GM19395 (cell line): ENCODE measurements around the gene NCOA3.

Experiments
- ATAC-seq: cut with Tn5 transposase; IDR thresholded peaks from one replicate; pipeline ENCODE4 v1.9.1; 2021; ENCODE audit warnings: mild to moderate bottlenecking, moderate library complexity; ENCODE audit not compliant: unreplicated experiment

NCOA3 gene

GRCh38 chr20:47696856-47697255 lies 195.2 kb downstream of the NCOA3 start:
- ATAC-seq = no peak

DNA sequence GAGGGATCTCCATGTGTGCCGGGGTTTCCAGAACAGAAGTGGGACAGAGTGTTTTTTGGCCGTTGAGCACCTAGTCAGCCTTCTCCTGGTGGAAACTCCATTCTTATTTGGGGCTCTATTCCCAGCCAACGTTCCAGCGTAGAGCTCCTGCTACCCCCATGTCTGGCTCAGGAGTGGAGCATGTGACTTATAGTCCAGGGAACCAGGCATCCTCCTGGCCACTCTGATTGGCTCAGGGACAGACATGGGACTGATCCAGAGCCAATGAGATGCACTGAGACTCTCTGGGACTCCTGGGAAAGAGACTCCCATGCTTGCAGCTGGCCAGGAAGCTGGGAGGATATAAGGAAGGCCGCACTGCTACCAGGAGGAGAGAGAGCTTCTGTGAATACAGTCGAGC lies 196.5 kb downstream of the NCOA3 start:
- no peak for ATAC-seq

GRCh38 chr20:47699818-47700217 lies 198.1 kb downstream of the NCOA3 start:
- ATAC-seq = no peak

DNA sequence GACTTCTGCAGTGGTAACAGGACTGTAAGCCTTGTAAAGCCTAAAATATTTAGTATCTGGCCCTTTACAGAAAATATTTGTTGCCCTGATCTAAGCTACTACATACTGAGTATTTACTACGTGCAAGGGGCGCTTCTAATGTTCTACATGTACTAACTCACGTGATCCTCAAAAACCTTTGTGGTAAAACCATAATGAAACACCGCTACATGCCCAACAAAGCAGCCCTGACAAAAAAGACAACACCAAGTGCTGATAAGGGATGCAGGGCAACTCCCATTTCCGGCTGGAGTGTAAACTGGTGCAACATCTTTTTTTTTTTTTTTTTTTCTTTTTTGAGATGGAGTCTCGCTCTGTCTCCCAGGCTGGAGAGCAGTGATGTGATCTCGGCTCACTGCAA lies 198.6 kb downstream of the NCOA3 start:
- no peak for ATAC-seq

DNA sequence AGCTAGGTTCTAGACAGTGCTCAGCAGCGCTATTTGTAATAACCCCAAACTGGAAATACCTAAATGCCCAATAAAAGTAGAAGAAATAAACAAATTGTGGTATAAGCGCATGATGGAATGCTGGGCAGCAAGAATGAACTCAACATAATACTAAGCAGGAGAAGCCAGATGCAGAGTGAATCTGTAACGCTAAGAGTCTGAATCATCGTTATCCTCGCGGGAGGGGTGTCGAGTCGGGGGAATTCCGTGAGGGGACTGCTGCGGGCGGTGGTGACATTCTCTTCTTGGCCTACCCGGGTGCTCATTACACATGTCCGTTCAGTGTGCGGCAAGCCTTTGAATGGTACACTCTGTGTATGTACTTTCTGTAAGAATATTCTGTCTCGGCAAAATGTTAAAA lies 199.9 kb downstream of the NCOA3 start:
- ATAC-seq = no peak

DNA sequence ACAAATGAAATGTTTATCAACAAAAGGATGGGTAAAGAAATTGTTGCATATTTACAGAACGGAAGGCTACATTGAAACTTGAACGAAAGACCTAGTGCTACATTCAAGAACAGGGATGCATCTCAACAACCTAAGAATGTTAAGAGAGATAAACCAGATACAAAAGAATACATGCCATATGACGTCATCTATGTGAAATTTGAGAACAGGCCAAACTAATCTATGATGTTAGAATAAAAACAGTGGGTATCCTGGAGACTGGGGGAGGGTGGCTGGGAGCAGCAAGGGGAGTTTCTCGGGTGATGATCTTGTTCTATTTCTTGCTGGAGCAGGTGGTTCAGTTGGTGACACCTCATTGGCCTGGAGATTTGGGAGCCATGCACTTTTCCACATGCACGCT lies 202.1 kb downstream of the NCOA3 start:
- ATAC-seq = no peak

DNA sequence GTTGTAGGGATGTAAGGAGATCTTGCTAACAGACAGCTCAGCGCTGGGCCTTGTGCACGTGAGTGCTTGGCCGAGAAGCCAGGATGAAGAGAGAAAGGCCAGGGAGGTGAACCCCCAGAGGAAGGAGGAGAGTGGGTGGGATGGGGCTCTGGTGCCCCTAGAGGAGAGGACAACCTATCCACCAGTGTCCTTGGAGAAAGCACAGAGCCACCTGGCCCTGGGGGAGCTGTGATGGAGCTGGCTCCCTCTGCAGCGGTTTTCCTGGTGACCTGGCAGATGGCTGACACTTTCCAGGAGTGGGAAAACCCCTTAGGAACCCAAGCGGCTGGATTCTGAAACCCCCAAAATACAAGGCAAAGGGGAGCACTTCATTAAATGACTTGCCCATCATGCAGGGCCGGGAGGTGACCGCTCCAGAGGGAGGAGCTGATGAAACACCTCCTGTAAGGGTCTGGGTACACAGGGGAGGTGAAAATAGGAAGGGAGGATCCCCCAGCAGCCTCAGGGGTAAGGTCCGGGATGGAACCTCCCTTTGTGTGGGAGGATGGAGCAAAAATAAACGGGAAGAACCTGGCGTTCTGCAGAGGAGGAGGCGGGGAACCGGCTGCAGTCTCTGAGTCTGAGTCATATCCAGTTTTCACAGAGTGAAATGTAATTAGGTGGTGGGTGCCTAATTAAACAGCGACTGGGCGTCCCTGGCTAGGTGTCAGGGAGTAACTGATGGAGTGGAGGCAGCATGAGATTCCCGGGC lies 203.2 kb downstream of the NCOA3 start:
- ATAC-seq = no peak

DNA sequence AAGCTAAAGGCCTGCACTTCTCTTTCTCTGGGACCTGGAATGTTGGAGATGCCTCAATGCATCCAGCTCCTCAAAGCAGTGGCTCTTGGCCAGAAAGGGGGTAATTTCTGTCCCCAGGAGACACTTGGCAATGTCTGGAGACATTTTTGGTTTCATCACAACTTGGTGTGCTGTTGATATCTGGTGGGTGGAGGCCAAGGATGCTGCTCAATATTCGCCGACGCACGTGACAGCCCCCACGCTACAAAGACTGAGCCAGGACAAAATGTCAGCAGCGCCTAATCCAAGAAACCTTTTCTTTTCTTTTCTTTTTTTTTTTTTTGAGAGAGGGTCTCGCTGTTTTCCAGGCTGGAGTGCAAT lies 203.8 kb downstream of the NCOA3 start:
- no peak for ATAC-seq

GRCh38 chr20:47706345-47706744 lies 204.7 kb downstream of the NCOA3 start:
- no peak for ATAC-seq
